ENCODE data around the gene GJB2.

GRCh38 chr13:20175406-20175794 lies 17.3 kb downstream of the GJB2 start:
- TF ChIP-seq, protein P1, sequence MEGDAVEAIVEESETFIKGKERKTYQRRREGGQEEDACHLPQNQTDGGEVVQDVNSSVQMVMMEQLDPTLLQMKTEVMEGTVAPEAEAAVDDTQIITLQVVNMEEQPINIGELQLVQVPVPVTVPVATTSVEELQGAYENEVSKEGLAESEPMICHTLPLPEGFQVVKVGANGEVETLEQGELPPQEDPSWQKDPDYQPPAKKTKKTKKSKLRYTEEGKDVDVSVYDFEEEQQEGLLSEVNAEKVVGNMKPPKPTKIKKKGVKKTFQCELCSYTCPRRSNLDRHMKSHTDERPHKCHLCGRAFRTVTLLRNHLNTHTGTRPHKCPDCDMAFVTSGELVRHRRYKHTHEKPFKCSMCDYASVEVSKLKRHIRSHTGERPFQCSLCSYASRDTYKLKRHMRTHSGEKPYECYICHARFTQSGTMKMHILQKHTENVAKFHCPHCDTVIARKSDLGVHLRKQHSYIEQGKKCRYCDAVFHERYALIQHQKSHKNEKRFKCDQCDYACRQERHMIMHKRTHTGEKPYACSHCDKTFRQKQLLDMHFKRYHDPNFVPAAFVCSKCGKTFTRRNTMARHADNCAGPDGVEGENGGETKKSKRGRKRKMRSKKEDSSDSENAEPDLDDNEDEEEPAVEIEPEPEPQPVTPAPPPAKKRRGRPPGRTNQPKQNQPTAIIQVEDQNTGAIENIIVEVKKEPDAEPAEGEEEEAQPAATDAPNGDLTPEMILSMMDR (IDR thresholded peaks at IDR 0.05), result no peak
- no peak for TF ChIP-seq POLR2A (IDR thresholded peaks at IDR 0.05)

Data from esophagus squamous epithelium (tissue), 4 donors.